HG03108 (cell line): ENCODE measurements around the gene MAML2.
A peak's percentile ranks its signal among the peaks of the same experiment; 100 is the strongest.
"Not testable (repeated sequence)": the region's sequence is repeated elsewhere in the genome, so short reads cannot be mapped to it uniquely, and the experiment has no call there.

Experiments used
- ATAC-seq: cut with Tn5 transposase; IDR thresholded peaks from one replicate; pipeline ENCODE4 v1.9.1; 2021; ENCODE audit warnings: moderate library complexity; ENCODE audit not compliant: unreplicated experiment

MAML2 gene

DNA sequence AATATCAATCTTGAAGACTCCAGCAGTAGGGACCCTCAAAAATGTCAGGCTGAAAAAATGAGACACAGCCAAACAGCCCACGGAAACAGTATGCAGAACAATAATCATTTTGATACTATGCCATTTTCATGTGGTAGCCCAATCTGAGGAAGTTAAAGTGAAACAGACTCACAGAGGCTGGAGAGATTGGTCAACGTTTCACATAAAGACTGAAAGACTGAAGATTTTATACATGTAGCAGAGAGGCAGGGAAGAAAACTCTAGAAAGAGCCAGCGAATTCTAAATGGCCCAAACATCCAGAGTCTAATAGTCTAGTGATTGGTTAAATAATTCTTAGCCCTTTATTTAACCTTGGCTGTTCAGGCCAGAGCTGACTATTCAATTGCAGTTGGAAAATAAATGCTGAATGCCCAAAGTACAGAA, 49.4 kb downstream of the MAML2 start:
- ATAC-seq: peak; percentile 81

DNA sequence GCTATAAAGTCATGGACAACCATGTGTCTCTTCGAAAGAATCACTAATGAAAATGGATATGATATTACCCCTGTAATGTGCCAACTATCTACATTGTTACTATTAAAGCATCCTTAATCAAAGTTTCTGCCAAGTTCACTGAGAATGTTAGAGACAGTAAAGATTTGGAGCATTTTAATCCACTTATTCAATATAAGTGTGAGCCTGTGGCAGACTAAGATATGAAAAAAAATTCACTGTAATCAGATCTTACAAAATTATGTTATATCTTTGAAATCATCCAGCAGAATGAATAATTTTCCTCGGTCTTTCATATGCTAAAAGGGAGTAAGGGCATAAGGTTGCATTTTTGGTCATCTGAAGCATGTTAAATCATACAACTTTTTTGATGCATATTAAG, 49.9 kb downstream of the MAML2 start:
- no peak for ATAC-seq

DNA sequence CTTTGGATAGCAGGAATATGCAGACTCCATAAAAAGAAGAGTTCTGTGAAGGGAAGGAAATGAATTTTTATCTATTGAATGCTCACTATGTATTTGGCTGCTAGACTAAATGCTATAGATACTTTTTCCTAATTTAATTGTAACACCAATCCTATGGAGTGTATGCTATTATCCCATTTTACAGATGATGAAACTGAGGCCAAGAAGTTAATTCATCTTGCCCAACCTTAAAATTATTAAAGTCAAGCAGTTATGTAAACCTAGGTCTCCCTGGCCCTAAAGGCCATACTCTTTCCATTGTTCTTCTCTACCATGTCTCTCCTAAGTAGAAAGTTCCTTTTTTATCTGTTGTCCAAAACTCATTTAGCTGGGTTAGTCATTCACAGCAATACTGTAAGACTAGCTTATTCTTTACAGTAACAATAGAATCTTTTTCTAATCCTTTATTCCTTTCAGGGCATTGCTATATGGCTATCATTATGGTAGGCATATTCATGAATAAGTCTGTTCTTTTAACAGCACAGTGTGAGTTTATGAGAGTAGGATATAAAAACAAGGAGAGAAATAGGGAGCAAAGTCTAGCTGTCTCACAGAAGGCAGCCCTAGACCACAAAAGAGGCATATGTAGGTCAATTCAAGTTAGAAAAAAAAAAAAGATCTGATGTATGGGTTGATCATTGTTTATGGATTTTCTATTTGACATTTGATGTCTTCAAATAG, 50.5 kb downstream of the MAML2 start:
- ATAC-seq: no peak

DNA sequence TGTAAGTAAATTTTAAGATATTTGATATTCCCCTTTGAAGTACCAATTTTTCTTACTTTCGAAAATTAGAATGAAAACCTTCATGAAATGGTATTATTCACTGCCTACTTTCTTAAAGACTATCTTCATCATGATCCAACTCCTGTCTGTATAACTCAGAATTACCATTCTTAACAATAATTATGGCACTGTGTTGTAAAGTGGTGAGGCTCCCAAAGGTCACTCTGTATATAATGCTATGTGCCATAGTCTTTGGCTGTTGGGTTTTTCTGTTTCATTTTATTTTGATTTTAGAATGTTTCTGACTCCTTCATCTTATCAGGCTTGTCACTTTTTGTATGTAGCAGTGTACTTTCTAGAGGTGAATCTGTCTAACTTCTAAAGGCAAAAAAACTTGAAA, 52.4 kb downstream of the MAML2 start:
- ATAC-seq: no peak

DNA sequence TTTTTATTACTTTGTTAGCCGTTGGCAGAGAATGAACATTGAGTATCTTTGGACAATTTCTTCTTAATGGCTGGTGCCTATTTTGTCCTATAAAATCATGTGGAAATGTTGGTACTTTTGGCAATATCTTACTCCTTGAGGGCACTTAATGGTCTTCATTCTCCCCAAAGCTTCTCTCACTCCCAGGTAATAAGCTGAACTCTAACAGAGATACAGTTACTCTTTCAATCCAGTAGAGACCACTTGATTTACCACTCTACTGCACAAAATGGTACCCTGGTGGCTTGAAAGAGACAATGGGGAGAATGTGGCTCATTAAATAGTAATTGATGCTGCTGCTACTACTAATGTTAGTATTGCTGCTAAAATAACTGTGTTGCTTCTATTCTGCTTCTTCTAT, 53.0 kb downstream of the MAML2 start:
- ATAC-seq: no peak

DNA sequence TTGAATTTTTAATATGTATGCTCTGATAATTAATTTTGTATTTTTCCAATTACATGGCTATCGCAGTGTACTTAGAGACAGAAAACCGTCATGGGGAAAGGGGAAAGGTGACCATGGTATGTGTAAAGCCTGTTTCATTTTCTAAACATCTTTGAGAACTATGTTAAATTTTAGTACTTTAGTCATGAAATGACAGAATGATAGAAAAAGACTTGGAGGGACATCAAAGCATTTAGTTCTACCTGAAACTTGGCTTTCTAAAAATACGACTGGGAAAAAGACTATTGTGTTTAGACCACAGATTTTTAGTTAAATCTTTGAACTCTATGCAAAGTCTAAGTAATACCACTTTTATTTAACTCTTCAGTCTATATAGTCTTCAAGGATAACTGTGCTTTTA, 54.1 kb downstream of the MAML2 start:
- peak; percentile 51 for ATAC-seq

DNA sequence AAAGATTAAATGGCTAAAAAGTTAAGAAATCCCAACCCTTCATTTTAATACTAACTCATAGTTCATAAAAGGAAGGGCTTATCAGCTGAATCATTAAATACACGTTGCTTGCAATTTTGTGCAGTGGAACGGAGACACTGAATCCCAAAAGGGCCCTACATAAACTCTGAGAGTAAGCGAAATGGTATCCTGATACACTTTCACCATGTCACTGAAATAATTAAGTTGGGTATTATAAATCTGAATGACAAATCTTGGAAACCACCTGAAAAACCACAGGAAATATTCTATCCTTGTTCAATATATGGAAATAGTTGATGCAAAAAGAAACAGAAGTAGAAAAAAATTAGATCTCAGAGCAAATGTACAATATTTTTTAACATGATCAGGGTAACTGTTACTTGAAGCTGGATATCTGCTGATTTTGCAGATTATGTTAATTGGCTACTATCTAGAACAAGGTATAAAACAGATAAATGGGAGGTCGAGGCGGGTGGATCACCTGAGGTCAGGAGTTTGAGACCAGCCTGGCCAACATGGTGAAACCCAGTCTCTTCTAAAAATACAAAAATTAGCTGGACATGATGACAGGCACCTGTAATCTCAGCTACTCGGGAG, 55.1 kb downstream of the MAML2 start:
- no peak for ATAC-seq

DNA sequence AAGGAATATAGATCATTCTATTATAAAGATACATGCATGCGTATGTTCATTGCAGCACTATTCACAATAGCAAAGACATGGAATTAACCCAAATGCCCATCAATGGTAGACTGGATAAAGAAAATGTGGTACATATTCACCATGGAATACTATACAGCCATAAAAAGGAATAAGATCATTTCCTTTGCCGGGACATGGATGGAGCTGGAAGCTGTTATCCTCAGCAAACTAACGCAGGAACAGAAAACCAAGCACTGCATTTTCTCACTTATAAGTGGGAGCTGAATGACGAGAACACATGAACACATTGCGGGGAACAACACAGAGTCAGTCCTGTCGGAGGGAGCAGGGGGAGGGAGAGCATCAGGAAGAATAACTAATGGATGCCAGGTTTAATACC, 57.0 kb downstream of the MAML2 start:
- ATAC-seq: not testable (repeated sequence)

DNA sequence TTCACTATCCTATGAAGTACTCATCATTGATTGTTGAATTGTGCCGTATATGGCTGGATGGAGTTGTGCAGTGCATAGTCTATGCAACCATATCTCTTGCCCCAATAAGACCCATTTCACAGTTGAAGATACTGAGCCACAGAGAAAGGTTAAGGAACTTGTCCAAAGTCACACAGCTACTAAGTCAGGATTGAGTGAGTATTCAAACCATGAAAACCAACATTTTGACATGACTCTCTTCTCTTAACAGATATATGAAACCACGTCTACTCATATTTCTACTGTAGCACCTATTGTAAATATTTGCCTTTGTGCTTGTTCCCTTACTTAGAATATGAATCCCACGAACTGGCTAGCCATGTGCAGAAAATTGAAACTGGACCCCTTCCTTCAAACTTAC, 58.1 kb downstream of the MAML2 start:
- no peak for ATAC-seq

DNA sequence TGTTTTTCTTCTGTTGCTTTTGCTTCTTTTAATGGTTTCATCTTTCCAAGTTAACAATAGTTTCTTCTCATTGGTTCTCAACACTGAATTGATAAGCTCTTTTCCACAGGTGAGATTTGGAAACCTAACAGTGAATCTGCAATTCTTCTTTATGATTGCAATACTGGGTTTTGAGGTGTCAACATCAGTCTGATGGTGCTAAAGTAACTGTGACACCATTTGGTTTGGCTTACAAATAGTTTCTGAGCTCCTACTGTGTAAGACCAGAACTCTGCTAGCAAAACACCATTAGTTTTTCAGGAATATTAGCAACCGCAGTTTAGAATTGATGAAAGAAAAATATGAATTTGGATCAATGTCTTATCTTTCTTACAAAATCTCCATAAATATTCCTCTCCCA, 58.6 kb downstream of the MAML2 start:
- ATAC-seq: no peak

DNA sequence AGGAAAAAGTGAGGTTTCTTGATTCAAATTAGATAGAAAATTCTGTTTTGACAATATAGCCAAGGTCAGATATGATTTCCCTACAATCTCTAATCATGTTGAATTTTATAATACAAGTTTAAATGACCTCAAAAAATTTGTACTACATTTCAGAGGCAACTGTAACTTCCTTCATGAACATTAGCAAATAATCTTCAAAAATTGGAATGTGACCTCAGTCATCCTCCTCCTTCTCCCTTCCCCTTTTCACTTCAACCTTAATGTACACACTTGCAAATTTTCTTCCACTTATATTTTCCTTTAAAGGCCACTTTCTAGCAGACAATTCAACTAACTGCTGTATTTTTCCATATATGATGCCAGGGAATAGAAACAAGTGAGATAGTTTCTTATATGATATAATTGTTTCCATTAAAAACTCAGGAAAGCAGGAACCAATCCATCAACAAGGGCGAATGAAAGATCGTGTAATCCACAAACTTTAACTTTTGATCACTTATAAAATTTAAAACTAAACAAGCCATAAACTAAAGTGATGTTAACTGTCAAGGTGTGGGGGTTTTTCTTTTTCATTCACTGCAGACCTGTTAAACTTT, 60.3 kb downstream of the MAML2 start:
- ATAC-seq: no peak

DNA sequence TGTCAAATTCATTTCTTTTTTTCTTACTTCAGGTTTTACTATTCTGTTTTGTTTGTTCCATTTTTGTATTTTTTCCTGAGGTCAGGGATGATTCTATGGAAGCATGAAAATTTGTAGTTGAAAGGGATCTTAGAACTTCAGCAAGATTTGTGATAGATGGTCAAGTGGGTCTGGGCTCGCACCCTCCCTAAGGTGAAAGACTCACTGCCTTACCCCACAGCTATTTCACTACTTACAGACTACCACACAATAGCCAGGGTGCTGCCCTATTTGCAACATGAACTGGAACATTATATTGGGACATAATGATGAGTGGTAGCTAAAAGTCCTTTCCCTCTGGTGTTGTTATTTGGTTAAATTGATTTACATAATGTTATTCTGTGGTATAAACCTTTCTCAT, 62.6 kb downstream of the MAML2 start:
- ATAC-seq: no peak

DNA sequence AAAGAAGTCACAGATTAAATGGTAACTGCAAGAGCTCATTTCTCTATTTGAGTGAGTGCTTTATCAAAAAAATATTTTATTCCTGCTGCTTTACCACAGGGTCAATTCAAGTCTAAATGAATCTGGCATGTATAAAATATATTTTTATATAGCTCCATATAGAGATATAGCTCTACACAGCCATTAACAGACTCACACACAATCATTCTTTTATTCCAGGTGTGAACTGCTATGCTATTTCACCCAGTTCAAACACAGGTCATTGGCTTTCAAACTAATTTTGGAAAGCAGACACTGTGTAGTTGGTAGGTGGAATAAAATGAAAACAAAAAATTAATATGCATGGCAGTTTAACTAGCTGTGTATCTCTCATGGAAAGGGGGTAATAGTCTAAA, 63.1 kb downstream of the MAML2 start:
- no peak for ATAC-seq

DNA sequence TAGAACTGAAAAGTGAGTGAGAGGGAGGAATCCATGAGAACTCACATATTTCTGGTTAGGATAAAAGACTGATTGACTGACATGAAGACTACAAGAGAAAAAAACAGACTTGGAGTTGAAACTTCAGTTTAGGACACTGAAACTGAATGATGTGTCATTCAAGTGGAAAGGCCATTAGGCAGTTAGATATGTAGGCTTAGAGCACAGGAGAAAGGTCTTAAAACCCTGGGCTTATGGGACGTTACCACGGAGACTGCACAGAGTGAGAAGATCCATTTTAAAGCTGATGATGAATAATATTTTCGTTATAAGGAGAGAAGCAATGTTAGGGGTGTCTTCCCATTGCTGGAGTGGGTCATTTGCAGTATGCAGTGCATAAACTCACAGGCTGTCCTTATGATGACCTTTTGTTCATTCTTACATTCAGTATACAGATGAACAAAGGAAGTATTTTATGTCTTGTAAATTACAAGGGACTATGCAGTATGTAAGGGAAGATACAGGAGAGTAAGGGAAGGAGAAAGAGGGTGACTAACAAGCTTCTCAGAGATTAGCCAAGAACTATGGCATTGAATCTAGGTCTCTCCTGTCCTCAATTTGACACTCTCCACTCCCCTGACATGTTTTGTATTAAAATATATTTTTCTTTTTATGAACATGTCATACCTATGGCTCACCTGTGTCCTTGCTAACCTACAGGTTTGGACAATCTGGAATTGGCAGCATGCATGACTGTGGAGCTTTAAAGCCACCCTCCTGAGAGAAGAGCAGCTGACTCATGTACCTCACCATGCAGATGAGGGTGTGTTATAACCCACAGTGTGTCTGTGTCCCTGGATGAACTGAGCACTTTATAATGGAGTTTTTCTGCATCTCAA, 63.7 kb downstream of the MAML2 start:
- ATAC-seq: no peak

DNA sequence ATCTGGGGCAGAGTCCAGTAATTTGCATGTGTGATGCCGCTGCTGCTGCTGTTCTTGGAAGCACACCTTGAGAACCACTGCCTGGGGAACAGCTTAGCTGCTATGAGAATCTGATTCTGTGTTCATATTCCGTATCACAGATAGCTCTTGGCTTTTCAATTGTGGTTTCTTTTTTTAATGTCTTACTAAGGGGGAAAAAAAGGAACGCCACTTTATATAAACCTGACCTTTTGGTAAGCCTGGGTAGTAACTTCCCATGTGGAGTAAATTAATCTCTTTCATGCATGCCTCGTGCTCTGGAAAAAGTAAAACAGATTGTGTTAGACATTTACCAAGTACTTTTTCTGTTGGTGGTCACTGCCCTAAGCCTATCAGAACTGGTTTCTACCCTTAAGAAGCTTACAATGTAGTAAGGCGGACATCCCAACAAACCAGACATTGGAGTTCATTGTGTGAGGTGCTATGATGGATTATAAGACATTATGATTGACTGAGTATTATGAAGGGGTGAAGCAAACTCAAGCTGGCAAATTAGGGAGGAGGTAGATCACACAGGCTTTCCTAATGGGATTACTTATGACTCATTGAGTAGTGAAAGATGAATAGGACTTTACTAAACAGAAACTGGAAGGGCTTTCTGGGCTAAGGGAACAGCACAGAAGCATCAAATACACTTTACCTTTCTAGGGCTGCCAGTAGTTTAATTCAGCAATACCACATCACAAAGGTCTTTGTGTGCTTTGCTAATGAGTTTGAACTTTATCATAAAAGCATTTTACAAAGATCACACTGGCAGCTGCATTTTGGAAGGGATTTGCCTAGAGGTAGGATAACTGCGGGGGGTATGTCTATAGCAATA, 64.7 kb downstream of the MAML2 start:
- ATAC-seq: no peak

DNA sequence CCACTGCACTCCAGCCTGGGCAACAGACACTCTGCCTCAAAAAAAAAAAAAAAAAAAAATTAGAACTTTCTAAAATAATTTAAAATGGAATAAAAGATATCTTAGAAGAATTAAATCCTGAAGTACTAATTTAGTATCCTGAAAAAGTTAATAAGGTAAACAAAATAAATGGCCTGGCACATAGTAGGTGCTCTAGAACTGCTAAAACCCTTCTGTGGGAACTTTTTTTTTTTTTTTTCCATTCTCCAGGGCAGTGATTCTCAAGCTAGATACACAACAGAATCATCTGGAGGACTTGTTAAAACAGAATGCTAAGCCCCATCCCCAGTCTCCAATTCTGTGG, 65.3 kb downstream of the MAML2 start:
- ATAC-seq: no peak

DNA sequence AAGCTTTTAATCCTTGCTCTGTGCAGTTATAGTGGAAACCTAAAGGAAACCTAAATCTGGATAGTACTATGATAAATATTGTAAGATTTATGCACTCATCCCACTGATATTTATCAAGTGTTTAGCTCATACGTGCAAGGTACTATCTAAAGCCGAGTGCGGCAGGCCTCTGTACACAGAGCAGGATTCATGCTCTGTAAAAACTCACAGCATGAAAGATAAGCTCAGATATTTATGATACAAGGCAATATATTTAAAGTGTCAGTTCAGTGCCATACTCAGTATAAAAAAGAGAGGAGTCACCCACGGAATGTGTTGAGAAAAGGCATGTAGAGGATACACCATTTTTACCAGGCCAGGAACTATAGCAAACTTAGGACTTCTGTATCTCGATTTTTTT, 66.2 kb downstream of the MAML2 start:
- no peak for ATAC-seq

DNA sequence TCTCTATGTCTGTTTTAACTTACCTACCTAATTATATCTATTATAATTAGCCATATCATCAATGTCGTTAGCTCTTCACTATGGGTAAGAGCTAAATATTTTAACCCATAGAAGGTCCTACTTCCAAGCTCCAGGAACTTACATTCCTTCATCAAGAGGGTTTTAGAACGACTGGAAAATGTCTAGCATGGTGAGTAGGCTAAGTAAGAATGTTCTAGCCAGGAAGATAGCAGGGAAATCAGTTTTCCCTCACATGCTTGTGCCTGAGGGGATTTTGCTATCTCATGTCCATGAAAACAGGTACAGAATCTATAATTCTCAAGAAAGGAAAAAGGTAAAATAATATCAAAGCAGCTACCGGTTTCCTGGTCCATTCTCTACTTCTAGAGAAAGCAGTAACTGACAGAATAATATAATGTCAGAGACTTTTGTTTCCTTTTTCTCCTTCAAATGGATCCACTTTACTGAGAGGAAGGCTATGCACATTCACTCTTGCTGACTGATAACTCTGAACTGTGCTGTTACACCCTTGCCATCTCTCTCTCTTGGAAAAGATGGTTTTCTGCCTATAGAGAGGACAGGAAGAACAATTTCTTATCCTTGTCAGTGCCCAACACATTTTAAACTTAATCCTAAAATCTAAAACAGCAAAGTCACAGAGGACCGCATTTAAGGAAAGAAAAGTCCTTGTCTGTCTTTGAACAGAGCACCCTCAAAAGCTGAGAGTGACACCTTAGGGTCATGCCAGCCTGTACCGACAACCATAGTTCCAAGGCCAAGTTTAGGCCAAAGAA, 67.0 kb downstream of the MAML2 start:
- no peak for ATAC-seq

DNA sequence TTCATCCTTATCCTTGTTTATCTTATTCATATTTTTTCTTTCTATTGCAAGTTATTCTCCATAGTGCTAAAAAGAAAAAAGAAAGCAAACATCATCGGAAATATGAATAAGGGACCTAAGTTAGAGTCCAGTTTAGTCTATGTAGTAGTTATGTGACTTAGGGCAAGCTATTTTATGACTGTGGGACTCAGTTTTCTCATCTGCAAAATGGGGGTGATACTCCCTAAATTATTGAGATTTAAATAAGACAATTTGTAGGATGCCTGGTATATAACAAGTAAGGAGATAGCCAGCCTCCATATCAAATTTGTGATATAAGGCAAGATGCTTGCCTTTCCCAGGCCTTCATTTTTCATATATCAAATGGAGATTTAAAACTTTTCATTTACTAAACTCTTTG, 69.5 kb downstream of the MAML2 start:
- no peak for ATAC-seq
